Liver (tissue), 3 donors: Measurements from ENCODE around the gene FNTB.

Experiments
- ATF3 ChIP-seq: IDR thresholded peaks from 2 replicates; pipeline ENCODE4 v1.6.1; 2016; ENCODE audit warnings: antibody characterized with exemption
- CTCF ChIP-seq: fragments of 150-350 bp; IDR thresholded peaks from 2 replicates; pipeline ENCODE4 v1.5.1; 2017; ENCODE audit warnings: improper control_type of control experiment, low read depth, low read length; ENCODE audit not compliant: missing input control
- FOXA1 ChIP-seq: IDR thresholded peaks from 2 replicates; pipeline ENCODE4 v1.6.1; 2016; ENCODE audit warnings: antibody characterized with exemption
- FOXA2 ChIP-seq: IDR thresholded peaks from 2 replicates; pipeline ENCODE4 v1.6.1; 2016; ENCODE audit warnings: antibody characterized with exemption
- GABPA ChIP-seq, 2 donors: IDR thresholded peaks in 1 of 2; conservative IDR thresholded peaks in 1 of 2; 2 replicates each; pipeline ENCODE4 v1.6.1; 2016; ENCODE audit warnings: antibody characterized with exemption in 2 of 2, mild to moderate bottlenecking in 1 of 2, moderate library complexity in 1 of 2
- HNF4A ChIP-seq, 2 donors: conservative IDR thresholded peaks; 2 replicates each; pipeline ENCODE4 v1.6.1; 2016; ENCODE audit warnings: antibody characterized with exemption in 2 of 2, mild to moderate bottlenecking in 2 of 2
- JUND ChIP-seq, 2 donors: IDR thresholded peaks; 2 replicates each; pipeline ENCODE4 v1.6.1; 2016; ENCODE audit warnings: antibody characterized with exemption in 2 of 2
- MAX ChIP-seq: IDR thresholded peaks from 2 replicates; pipeline ENCODE4 v1.6.1; 2016; ENCODE audit warnings: antibody characterized with exemption
- REST ChIP-seq: IDR thresholded peaks from 2 replicates; pipeline ENCODE4 v1.6.1; 2016; ENCODE audit warnings: antibody characterized with exemption, mild to moderate bottlenecking
- RXRA ChIP-seq, 2 donors: IDR thresholded peaks; 2 replicates each; pipeline ENCODE4 v1.6.1; 2017 to 2018; ENCODE audit warnings: antibody characterized with exemption in 2 of 2, mild to moderate bottlenecking in 1 of 2
- SP1 ChIP-seq: IDR thresholded peaks from 2 replicates; pipeline ENCODE4 v1.6.1; 2018; ENCODE audit warnings: antibody characterized with exemption, mild to moderate bottlenecking
- TAF1 ChIP-seq: conservative IDR thresholded peaks from 2 replicates; pipeline ENCODE4 v1.6.1; 2016; ENCODE audit warnings: antibody characterized with exemption, mild to moderate bottlenecking
- YY1 ChIP-seq: IDR thresholded peaks from 2 replicates; pipeline ENCODE4 v1.6.1; 2016; ENCODE audit warnings: antibody characterized with exemption, mild to moderate bottlenecking
- ZBTB33 ChIP-seq: IDR thresholded peaks from 2 replicates; pipeline ENCODE4 v1.6.1; 2016; ENCODE audit warnings: antibody characterized with exemption
- donor health status: healthy.
- donor health status: healthy.

GRCh38 chr14:64952598-64953309, 33.9 kb upstream of the FNTB start:
- TF ChIP-seq CTCF (no peak), RXRA (IDR thresholded peaks at IDR 0.05) (no peak), JUND (IDR thresholded peaks at IDR 0.05) (no peak), MAX (no peak), SP1 (no peak), REST (no peak), FOXA2 (no peak), YY1 (no peak), HNF4A (conservative IDR thresholded peaks at IDR 0.05) (no peak), TAF1 (no peak), GABPA (IDR thresholded peaks at IDR 0.05 in 1 of 2, conservative IDR thresholded peaks at IDR 0.05 in 1 of 2) (no peak), ZBTB33 (no peak), ATF3 (no peak), FOXA1 (no peak)
